ENCODE measurements around the gene CAMK4.

DNA sequence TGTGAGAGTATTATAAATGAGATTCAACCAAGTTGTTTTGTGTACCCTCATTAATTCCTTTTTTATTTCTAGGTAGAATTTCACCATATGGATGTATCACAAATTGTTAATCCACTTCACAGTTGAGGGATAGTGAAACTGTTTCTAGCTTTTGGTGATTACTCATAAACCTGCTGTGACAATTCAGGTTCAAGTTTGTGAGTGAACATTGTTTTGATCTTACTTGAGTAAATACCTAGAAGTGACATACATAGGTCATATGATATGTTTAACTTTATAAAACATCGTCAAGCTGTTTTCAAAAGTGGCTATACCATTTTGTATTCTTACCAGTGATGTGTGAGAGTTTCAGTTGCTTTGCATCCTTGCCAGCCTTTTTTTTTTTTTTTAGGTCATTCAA is 112.9 kb downstream of the CAMK4 start:
- TF ChIP-seq, protein P1, sequence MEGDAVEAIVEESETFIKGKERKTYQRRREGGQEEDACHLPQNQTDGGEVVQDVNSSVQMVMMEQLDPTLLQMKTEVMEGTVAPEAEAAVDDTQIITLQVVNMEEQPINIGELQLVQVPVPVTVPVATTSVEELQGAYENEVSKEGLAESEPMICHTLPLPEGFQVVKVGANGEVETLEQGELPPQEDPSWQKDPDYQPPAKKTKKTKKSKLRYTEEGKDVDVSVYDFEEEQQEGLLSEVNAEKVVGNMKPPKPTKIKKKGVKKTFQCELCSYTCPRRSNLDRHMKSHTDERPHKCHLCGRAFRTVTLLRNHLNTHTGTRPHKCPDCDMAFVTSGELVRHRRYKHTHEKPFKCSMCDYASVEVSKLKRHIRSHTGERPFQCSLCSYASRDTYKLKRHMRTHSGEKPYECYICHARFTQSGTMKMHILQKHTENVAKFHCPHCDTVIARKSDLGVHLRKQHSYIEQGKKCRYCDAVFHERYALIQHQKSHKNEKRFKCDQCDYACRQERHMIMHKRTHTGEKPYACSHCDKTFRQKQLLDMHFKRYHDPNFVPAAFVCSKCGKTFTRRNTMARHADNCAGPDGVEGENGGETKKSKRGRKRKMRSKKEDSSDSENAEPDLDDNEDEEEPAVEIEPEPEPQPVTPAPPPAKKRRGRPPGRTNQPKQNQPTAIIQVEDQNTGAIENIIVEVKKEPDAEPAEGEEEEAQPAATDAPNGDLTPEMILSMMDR (IDR thresholded peaks at IDR 0.05) = no peak
- TF ChIP-seq POLR2A (IDR thresholded peaks at IDR 0.05) = no peak
- no peak for TF ChIP-seq POLR2AphosphoS5 (IDR thresholded peaks at IDR 0.05)

All from transverse colon (tissue), 4 donors.